Astrocyte of the cerebellum (primary cell): ENCODE results near the gene INTS6.

ENCODE experiments used
- DNase-seq: peaks from one replicate; pipeline ENCODE4 v3.0.0-alpha.2; 2011; ENCODE audit warnings: low read depth
- H3K4me3 ChIP-seq: 2 replicates; pipeline ENCODE4 v1.5.1; 2011; ENCODE audit warnings: mild to moderate bottlenecking, low read depth, low read length, moderate library complexity
- in situ Hi-C: cut with HindIII; loops from 2 replicates; pipeline ENCODE4 v1.10.0; 2017; ENCODE audit warnings: low sequenced_read_pairs
- TF ChIP-seq, protein P1 (sequence below): IDR thresholded peaks from 2 replicates; pipeline ENCODE4 v1.5.1; 2012; ENCODE audit warnings: low read length, low read depth, moderate library complexity, mild to moderate bottlenecking; ENCODE audit errors: missing control alignments

The INTS6 gene

DNA sequence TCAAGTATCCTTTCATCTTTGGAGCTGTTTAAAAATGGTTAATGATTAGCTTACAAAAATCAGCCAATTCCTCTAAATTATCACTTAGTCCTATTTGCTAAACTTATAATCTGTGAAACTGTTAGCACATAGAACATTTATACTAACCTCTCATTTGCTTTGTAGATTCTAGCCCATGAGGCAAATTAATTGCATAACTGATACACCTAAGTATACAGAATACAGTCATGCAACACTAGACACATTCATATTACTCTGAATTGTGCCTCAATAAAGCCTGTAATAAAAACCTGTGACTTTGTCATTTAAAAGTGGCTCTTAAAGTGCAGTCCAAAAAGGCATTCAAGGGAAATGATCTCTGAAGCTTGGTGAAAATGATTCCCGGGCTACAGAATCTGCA, 92.3 kb downstream of the INTS6 start:
- no peak for DNase-seq
- TF ChIP-seq, protein P1, sequence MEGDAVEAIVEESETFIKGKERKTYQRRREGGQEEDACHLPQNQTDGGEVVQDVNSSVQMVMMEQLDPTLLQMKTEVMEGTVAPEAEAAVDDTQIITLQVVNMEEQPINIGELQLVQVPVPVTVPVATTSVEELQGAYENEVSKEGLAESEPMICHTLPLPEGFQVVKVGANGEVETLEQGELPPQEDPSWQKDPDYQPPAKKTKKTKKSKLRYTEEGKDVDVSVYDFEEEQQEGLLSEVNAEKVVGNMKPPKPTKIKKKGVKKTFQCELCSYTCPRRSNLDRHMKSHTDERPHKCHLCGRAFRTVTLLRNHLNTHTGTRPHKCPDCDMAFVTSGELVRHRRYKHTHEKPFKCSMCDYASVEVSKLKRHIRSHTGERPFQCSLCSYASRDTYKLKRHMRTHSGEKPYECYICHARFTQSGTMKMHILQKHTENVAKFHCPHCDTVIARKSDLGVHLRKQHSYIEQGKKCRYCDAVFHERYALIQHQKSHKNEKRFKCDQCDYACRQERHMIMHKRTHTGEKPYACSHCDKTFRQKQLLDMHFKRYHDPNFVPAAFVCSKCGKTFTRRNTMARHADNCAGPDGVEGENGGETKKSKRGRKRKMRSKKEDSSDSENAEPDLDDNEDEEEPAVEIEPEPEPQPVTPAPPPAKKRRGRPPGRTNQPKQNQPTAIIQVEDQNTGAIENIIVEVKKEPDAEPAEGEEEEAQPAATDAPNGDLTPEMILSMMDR: no peak
- in situ Hi-C loops: no loop called here
- H3K4me3 ChIP-seq: no peak overlapping the region

- TF ChIP-seq, protein P1: no peak
- no peak for DNase-seq
- H3K4me3 ChIP-seq: no peak overlapping the region
- in situ Hi-C loops: no loop called here
Observed at GRCh38 chr13:51359352-51359751, 93.5 kb downstream of the INTS6 start.

DNA sequence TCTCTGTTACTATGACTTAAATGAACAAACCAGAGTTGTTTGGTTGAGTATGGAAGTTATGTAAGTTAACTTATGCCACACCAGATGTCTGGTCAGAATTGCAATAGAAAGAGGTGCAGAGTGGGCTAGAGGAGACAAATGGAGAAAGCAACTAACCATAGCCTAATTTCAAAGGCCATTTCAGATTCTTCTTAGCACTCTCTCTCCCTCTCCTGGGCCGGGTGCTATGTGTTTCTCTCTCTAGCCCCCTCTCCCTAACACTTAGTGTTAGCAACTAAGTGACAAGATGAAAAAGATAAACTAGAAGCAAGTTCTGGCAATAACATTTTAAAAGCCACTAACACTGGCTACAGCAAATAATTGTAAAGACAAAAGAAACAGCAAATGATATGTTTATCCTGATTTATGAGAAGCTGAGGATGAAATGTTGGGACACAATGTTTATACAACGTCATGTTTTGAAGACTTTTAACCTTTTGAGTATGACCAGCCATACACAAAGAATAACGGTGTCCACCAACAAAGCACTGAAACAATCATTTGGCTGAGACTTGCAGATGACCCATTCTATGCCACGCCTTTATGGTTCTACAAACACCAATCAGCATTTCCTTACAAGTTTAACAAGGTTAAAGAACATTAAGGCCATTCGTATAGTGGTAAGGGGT, 94.8 kb downstream of the INTS6 start:
- H3K4me3 ChIP-seq: no peak overlapping the region
- DNase-seq: no peak
- in situ Hi-C loops: no loop called here
- TF ChIP-seq, protein P1: no peak

GRCh38 chr13:51355217-51355616, 97.6 kb downstream of the INTS6 start:
- in situ Hi-C loops: no loop called here
- no peak for DNase-seq
- TF ChIP-seq, protein P1: no peak
- no peak overlapping the region for H3K4me3 ChIP-seq

DNA sequence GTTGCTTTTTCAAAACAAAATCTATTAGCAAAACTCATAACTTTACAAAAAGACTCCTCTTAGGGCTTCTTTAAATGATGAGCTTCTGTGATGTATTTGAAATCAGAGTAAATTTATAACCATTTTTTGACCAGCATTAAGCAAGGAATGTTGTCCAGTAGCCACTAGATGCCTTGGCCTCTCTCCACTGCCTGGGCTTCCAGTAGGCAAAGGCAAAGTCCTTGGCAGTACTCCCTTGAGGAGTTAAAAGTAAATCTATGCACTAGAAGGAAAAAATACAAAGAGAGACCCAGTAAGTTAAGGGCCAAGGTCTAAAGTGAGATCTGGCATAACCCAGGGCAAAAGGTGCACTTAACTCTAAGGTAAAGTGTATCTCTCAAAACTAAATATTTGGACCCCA, 103.8 kb downstream of the INTS6 start:
- in situ Hi-C loops: no loop called here
- DNase-seq: no peak

DNA sequence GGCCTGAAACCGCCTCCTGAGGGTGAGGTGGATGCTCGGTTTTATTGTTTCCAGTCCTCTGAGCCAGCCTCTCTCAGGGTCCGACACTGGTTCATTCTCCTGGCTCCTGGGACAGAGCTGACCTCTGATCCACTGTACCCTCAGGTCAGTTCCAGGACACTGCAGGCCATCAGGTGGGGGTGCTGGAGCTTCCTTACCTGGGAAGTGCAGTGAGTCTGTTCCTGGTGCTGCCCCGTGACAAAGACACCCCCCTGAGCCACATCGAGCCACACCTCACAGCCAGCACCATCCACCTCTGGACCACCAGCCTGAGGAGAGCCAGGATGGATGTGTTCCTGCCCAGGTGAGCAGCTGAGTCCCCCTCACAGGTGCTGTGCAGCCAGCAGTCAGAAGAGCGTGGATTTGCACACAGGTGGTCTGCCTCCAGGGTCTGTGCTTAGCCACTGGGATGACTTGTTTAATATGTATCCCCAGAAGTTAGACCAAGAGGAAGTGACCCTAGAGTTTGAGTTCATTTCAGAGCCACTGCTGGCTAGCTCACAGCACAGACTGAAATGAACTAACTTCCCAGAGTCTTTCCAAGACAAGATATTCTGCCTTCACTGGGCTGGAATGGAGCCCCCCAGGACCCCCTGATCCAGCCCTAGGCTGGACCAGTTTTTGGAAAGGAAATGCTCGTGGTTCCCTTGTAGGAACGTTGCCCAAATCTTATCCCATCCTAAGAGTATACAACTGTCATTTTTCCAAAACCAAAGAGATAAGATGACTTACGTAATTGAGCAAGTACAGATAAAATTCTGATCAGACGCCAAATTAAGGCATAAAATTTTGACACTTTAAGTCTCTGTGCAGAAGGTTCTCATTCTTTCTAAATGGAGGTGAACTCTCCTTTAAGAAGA, 104.5 kb downstream of the INTS6 start:
- DNase-seq: no peak
- TF ChIP-seq, protein P1: no peak
- in situ Hi-C loops: no loop called here
- no peak overlapping the region for H3K4me3 ChIP-seq

More for the DNA sequence above, 103.8 kb downstream of the INTS6 start:
- TF ChIP-seq, protein P1: no peak
- H3K4me3 ChIP-seq: no peak overlapping the region
